Activated CD4-positive, alpha-beta memory T cell treated with anti-CD3 and anti-CD28 coated beads, Interleukin-2, amount 10 ng/mL, durations not matched to agents 7 days and 5 days (primary cell): ENCODE measurements around the gene TMEM169. TPM values are rescaled to one million over a fixed set of nuclear protein-coding genes. Genes with fewer than 3 reads are reported as not detected.

ENCODE experiments used
- CTCF ChIA-PET: fragments of 350-600 bp; sonication (Branson Sonifier 250); formaldehyde crosslinking; loops from one replicate; lab custom pipeline; 2021; ENCODE audit warnings: antibody characterized with exemption, inconsistent platforms; lab: Charles Lee
- POLR2A ChIA-PET: fragments of 350-600 bp; sonication (Branson Sonifier 250); formaldehyde crosslinking; loops from one replicate; lab custom pipeline; 2021; ENCODE audit warnings: antibody characterized with exemption; lab: Charles Lee
- DNase-seq: peaks from one replicate; pipeline ENCODE4 v3.0.0-alpha.2; 2020
- H3K27ac Mint-ChIP-seq: one replicate; pipeline ENCODE4 v1.8.0; 2021; ENCODE audit warnings: mild to moderate bottlenecking, mixed read lengths
- H3K27me3 Mint-ChIP-seq: one replicate; pipeline ENCODE4 v1.8.0; 2021; ENCODE audit warnings: mixed read lengths
- H3K36me3 Mint-ChIP-seq: one replicate; pipeline ENCODE4 v1.8.0; 2021; ENCODE audit warnings: low read depth, mixed read lengths
- H3K4me1 Mint-ChIP-seq: one replicate; pipeline ENCODE4 v1.8.0; 2021; ENCODE audit warnings: mixed read lengths
- H3K4me3 Mint-ChIP-seq: one replicate; pipeline ENCODE4 v1.8.0; 2021; ENCODE audit warnings: mild to moderate bottlenecking, mixed read lengths
- H3K9me3 Mint-ChIP-seq: one replicate; pipeline ENCODE4 v1.8.0; 2021; ENCODE audit warnings: mixed read lengths
- total RNA-seq, 2 experiments: library from RNA; stranded (reverse); gene quantifications; one replicate each; pipeline ENCODE4 v1.2.3, GENCODE V29; 2021

Gene TMEM169
- 1 to 10 TPM; 2.3 to 3.5 TPM for total RNA-seq

GRCh38 chr2:216081487-216082116 lies at the start of gene TMEM169, which contains the start of gene PECR:
Gene TMEM169, plus strand, starts transcription at chr2:216081919. Its CDS starts 14,045 bp downstream, at chr2:216095964.
Gene PECR, minus strand, starts transcription at chr2:216081809. Its CDS starts 68 bp downstream, at chr2:216081741.
- peak within 1 kb of the TSS; percentile 79 for H3K27ac Mint-ChIP-seq
- ChIA-PET CTCF (interaction anchor here (0.7 to 2.2 kb wide), 8 partner anchors 11 to 66 kb away, joined by 3 to 27 read pairs (median 4); partner anchors contain the start of gene XRCC5), POLR2A (interaction anchor here (0.6 to 6.0 kb wide), 15 partner anchors 8 to 770 kb away, joined by 3 to 103 read pairs (median 4); partner anchors contain the start of genes ATIC and XRCC5)
- H3K4me3 Mint-ChIP-seq = peak within 1 kb of the TSS; percentile 96
- peaks cover 15% of the 10 kb centered on the region for H3K36me3 Mint-ChIP-seq
- no peaks in the 10 kb centered on the region for H3K27me3 Mint-ChIP-seq
- peaks cover 60% of the 10 kb centered on the region for H3K4me1 Mint-ChIP-seq
- peak; percentile 85 for DNase-seq
- H3K9me3 Mint-ChIP-seq = no peaks in the 10 kb centered on the region

- H3K9me3 Mint-ChIP-seq = no peaks in the 10 kb centered on the region
- no peak for DNase-seq
- ChIA-PET POLR2A (interaction anchor here (0.9 to 2.1 kb wide), 9 partner anchors 15 to 88 kb away, joined by 3 to 14 read pairs (median 4); partner anchors contain the start of genes PECR, TMEM169 and XRCC5), CTCF (interaction anchor here (0.6 to 4.5 kb wide), 17 partner anchors 9 to 635 kb away, joined by 3 to 51 read pairs (median 5); partner anchors contain the start of genes MREG and XRCC5)
- H3K27me3 Mint-ChIP-seq = no peaks in the 10 kb centered on the region
- peaks cover 49% of the 10 kb centered on the region for H3K4me1 Mint-ChIP-seq
- peak overlapping the region; percentile 78 for H3K27ac Mint-ChIP-seq
- peak overlapping the region; percentile 15 for H3K4me3 Mint-ChIP-seq
- peaks cover 35% of the 10 kb centered on the region for H3K36me3 Mint-ChIP-seq
Measured at GRCh38 chr2:216031960-216032689, 49.6 kb upstream of the TMEM169 start.

- peaks cover 49% of the 10 kb centered on the region for H3K4me1 Mint-ChIP-seq
- no peaks in the 10 kb centered on the region for H3K27me3 Mint-ChIP-seq
- POLR2A ChIA-PET = interaction anchor here (1.0 to 2.1 kb wide), 7 partner anchors 16 to 101 kb away, joined by 3 to 14 read pairs (median 5); partner anchors contain the start of genes PECR, TMEM169 and XRCC5
- no peaks in the 10 kb centered on the region for H3K9me3 Mint-ChIP-seq
- no peak overlapping the region for H3K4me3 Mint-ChIP-seq
- H3K27ac Mint-ChIP-seq = no peak overlapping the region
- DNase-seq = no peak
- H3K36me3 Mint-ChIP-seq = peaks cover 42% of the 10 kb centered on the region
- CTCF ChIA-PET = interaction anchor here (0.6 to 4.5 kb wide), 23 partner anchors 9 to 632 kb away, joined by 3 to 51 read pairs (median 7); partner anchors contain the start of gene XRCC5
Measured at GRCh38 chr2:216033403-216033802, 48.3 kb upstream of the TMEM169 start.

- ChIA-PET POLR2A (interaction anchor here (0.8 to 1.5 kb wide), 5 partner anchors 17 to 101 kb away, joined by 3 to 5 read pairs (median 3); partner anchors contain the start of genes PECR and TMEM169), CTCF (interaction anchor here (0.6 to 4.5 kb wide), 23 partner anchors 10 to 631 kb away, joined by 3 to 51 read pairs (median 7); partner anchors contain the start of genes PECR, TMEM169 and XRCC5)
- H3K27ac Mint-ChIP-seq = no peak overlapping the region
- H3K36me3 Mint-ChIP-seq = peaks cover 42% of the 10 kb centered on the region
- peaks cover 49% of the 10 kb centered on the region for H3K4me1 Mint-ChIP-seq
- peak; percentile 83 for DNase-seq
- no peak overlapping the region for H3K4me3 Mint-ChIP-seq
- H3K9me3 Mint-ChIP-seq = no peaks in the 10 kb centered on the region
- H3K27me3 Mint-ChIP-seq = no peaks in the 10 kb centered on the region
Measured at GRCh38 chr2:216034065-216034464, 47.7 kb upstream of the TMEM169 start.

GRCh38 chr2:216039918-216040317 lies 41.8 kb upstream of the TMEM169 start:
- peaks cover 2% of the 10 kb centered on the region for H3K4me1 Mint-ChIP-seq
- no peak overlapping the region for H3K27ac Mint-ChIP-seq
- CTCF ChIA-PET = interaction anchor here (0.6 to 1.6 kb wide), 3 partner anchors 11 to 770 kb away, joined by 3 to 4 read pairs (median 3); no protein-coding TSS in a partner anchor
- no peak overlapping the region for H3K4me3 Mint-ChIP-seq
- POLR2A ChIA-PET = no interaction called here
- no peaks in the 10 kb centered on the region for H3K27me3 Mint-ChIP-seq
- H3K9me3 Mint-ChIP-seq = no peaks in the 10 kb centered on the region
- DNase-seq = no peak
- peaks cover 38% of the 10 kb centered on the region for H3K36me3 Mint-ChIP-seq

GRCh38 chr2:216041438-216041837 lies 40.3 kb upstream of the TMEM169 start:
- Mint-ChIP-seq H3K36me3 (peaks cover 44% of the 10 kb centered on the region), H3K27ac (no peak overlapping the region), H3K27me3 (no peaks in the 10 kb centered on the region), H3K4me3 (no peak overlapping the region), H3K9me3 (no peaks in the 10 kb centered on the region), H3K4me1 (peaks cover 11% of the 10 kb centered on the region)
- CTCF ChIA-PET = interaction anchor here (0.7 to 1.7 kb wide), 4 partner anchors 9 to 73 kb away, joined by 3 to 6 read pairs (median 3); no protein-coding TSS in a partner anchor
- no peak for DNase-seq
- POLR2A ChIA-PET = interaction anchor here (1.3 kb wide), 1 partner anchor 40 kb away, joined by 3 read pairs; the partner anchor contains the start of genes PECR and TMEM169

GRCh38 chr2:216043949-216044348 lies 37.8 kb upstream of the TMEM169 start:
- Mint-ChIP-seq H3K27ac (no peak overlapping the region), H3K27me3 (no peaks in the 10 kb centered on the region), H3K4me3 (no peak overlapping the region), H3K4me1 (peaks cover 11% of the 10 kb centered on the region), H3K9me3 (no peaks in the 10 kb centered on the region), H3K36me3 (peaks cover 46% of the 10 kb centered on the region)
- ChIA-PET POLR2A (no interaction called here), CTCF (interaction anchor here (1.0 to 1.7 kb wide), 3 partner anchors 10 to 21 kb away, joined by 3 to 5 read pairs (median 4); no protein-coding TSS in a partner anchor)
- DNase-seq = no peak

GRCh38 chr2:216044883-216045486 lies 36.7 kb upstream of the TMEM169 start:
- H3K4me1 Mint-ChIP-seq = peaks cover 11% of the 10 kb centered on the region
- H3K36me3 Mint-ChIP-seq = peaks cover 41% of the 10 kb centered on the region
- no peak overlapping the region for H3K27ac Mint-ChIP-seq
- H3K9me3 Mint-ChIP-seq = no peaks in the 10 kb centered on the region
- POLR2A ChIA-PET = no interaction called here
- CTCF ChIA-PET = interaction anchor here (0.8 to 1.3 kb wide), 7 partner anchors 11 to 66 kb away, joined by 3 to 7 read pairs (median 4); no protein-coding TSS in a partner anchor
- H3K4me3 Mint-ChIP-seq = no peak overlapping the region
- no peak for DNase-seq
- H3K27me3 Mint-ChIP-seq = no peaks in the 10 kb centered on the region

GRCh38 chr2:216047397-216047796 lies 34.3 kb upstream of the TMEM169 start:
- Mint-ChIP-seq H3K27me3 (no peaks in the 10 kb centered on the region), H3K4me1 (peaks cover 11% of the 10 kb centered on the region), H3K27ac (no peak overlapping the region), H3K36me3 (peaks cover 45% of the 10 kb centered on the region), H3K9me3 (no peaks in the 10 kb centered on the region), H3K4me3 (no peak overlapping the region)
- CTCF ChIA-PET = interaction anchor here (0.7 to 2.7 kb wide), 4 partner anchors 11 to 22 kb away, joined by 3 to 7 read pairs (median 5); no protein-coding TSS in a partner anchor
- POLR2A ChIA-PET = no interaction called here
- no peak for DNase-seq

GRCh38 chr2:216049452-216049851 lies 32.3 kb upstream of the TMEM169 start:
- POLR2A ChIA-PET = no interaction called here
- Mint-ChIP-seq H3K36me3 (peaks cover 34% of the 10 kb centered on the region), H3K4me3 (no peak overlapping the region), H3K4me1 (peaks cover 11% of the 10 kb centered on the region), H3K27ac (no peak overlapping the region), H3K9me3 (no peaks in the 10 kb centered on the region), H3K27me3 (no peaks in the 10 kb centered on the region)
- no peak for DNase-seq
- CTCF ChIA-PET = interaction anchor here (1.8 to 2.7 kb wide), 2 partner anchors 16 to 43 kb away, joined by 4 to 7 read pairs; no protein-coding TSS in a partner anchor

GRCh38 chr2:216051350-216051749 lies 30.4 kb upstream of the TMEM169 start:
- no peaks in the 10 kb centered on the region for H3K27me3 Mint-ChIP-seq
- H3K9me3 Mint-ChIP-seq = no peaks in the 10 kb centered on the region
- no peak for DNase-seq
- ChIA-PET CTCF (interaction anchor here (0.7 to 1.1 kb wide), 6 partner anchors 11 to 152 kb away, joined by 3 read pairs; no protein-coding TSS in a partner anchor), POLR2A (no interaction called here)
- peaks cover 9% of the 10 kb centered on the region for H3K4me1 Mint-ChIP-seq
- no peak overlapping the region for H3K4me3 Mint-ChIP-seq
- no peak overlapping the region for H3K27ac Mint-ChIP-seq
- H3K36me3 Mint-ChIP-seq = peaks cover 34% of the 10 kb centered on the region

GRCh38 chr2:216052420-216052819 lies 29.3 kb upstream of the TMEM169 start:
- Mint-ChIP-seq H3K4me1 (peaks cover 18% of the 10 kb centered on the region), H3K36me3 (peaks cover 35% of the 10 kb centered on the region), H3K4me3 (no peak overlapping the region), H3K27ac (no peak overlapping the region), H3K9me3 (no peaks in the 10 kb centered on the region), H3K27me3 (no peaks in the 10 kb centered on the region)
- ChIA-PET POLR2A (no interaction called here), CTCF (interaction anchor here (0.6 kb wide), 1 partner anchor 18 kb away, joined by 3 read pairs; no protein-coding TSS in a partner anchor)
- DNase-seq = no peak
